Activated T-cell treated with anti-CD3 and anti-CD28 coated beads, Interleukin-2, amount 50 U/mL, for 4 hours (primary cell): Measurements from ENCODE around the gene ADAMTS2. TPM values are rescaled to one million over a fixed set of nuclear protein-coding genes. Genes with fewer than 3 reads are reported as not detected.

Source experiments
- ATAC-seq, 2 donors: fragments of 200-7000 bp; cut with Tn5 transposase; one replicate each; pipeline ENCODE4 v1.10.0; 2021
- DNase-seq: peaks from one replicate; pipeline ENCODE4 v3.0.0-alpha.2; 2020
- H3K27me3 Mint-ChIP-seq: one replicate; pipeline ENCODE4 v1.8.0; 2021; ENCODE audit warnings: low read depth, mixed read lengths
- H3K36me3 Mint-ChIP-seq: one replicate; pipeline ENCODE4 v1.8.0; 2022; ENCODE audit warnings: mixed read lengths; ENCODE audit not compliant: insufficient read depth
- H3K4me1 Mint-ChIP-seq: one replicate; pipeline ENCODE4 v1.8.0; 2021; ENCODE audit warnings: low read depth, mixed read lengths
- H3K4me3 Mint-ChIP-seq: one replicate; pipeline ENCODE4 v1.8.0; 2021; ENCODE audit warnings: mild to moderate bottlenecking, moderate library complexity, mixed read lengths
- H3K9me3 Mint-ChIP-seq: one replicate; pipeline ENCODE4 v1.8.0; 2021; ENCODE audit warnings: mixed read lengths
- total RNA-seq, 3 donors: library from RNA; stranded (reverse); gene quantifications; one replicate each; pipeline ENCODE4 v1.2.1, GENCODE V29; 2021

Gene ADAMTS2
- total RNA-seq, 3 donors from 2014 or later, result 0.05 to 0.41 (median 0.13) TPM

- DNase-seq (no peak), ATAC-seq (no peak)
- Mint-ChIP-seq H3K9me3 (no peaks in the 10 kb centered on the region), H3K4me3 (no peak overlapping the region), H3K27me3 (no peaks in the 10 kb centered on the region), H3K36me3 (no peaks in the 10 kb centered on the region), H3K4me1 (no peaks in the 10 kb centered on the region)
Observed at GRCh38 chr5:179129607-179130071, 215.6 kb downstream of the ADAMTS2 start.

GRCh38 chr5:179128976-179129375 lies 216.3 kb downstream of the ADAMTS2 start:
- no peaks in the 10 kb centered on the region for H3K36me3 Mint-ChIP-seq
- H3K9me3 Mint-ChIP-seq, result no peaks in the 10 kb centered on the region
- no peaks in the 10 kb centered on the region for H3K27me3 Mint-ChIP-seq
- no peak for ATAC-seq
- no peak overlapping the region for H3K4me3 Mint-ChIP-seq
- no peaks in the 10 kb centered on the region for H3K4me1 Mint-ChIP-seq
- DNase-seq, result no peak

- no peaks in the 10 kb centered on the region for H3K9me3 Mint-ChIP-seq
- no peak for ATAC-seq
- no peak for DNase-seq
- H3K27me3 Mint-ChIP-seq, result no peaks in the 10 kb centered on the region
- H3K36me3 Mint-ChIP-seq, result no peaks in the 10 kb centered on the region
- no peaks in the 10 kb centered on the region for H3K4me1 Mint-ChIP-seq
- no peak overlapping the region for H3K4me3 Mint-ChIP-seq
Observed at GRCh38 chr5:179128041-179128365, 217.3 kb downstream of the ADAMTS2 start.

- H3K4me3 Mint-ChIP-seq, result no peak overlapping the region
- H3K36me3 Mint-ChIP-seq, result no peaks in the 10 kb centered on the region
- no peaks in the 10 kb centered on the region for H3K9me3 Mint-ChIP-seq
- H3K4me1 Mint-ChIP-seq, result no peaks in the 10 kb centered on the region
- DNase-seq, result no peak
- no peaks in the 10 kb centered on the region for H3K27me3 Mint-ChIP-seq
- ATAC-seq, result no peak
Observed at GRCh38 chr5:179127136-179128040, 217.9 kb downstream of the ADAMTS2 start.

GRCh38 chr5:179126506-179126991 lies 218.7 kb downstream of the ADAMTS2 start:
- H3K27me3 Mint-ChIP-seq, result no peaks in the 10 kb centered on the region
- DNase-seq, result no peak
- no peak for ATAC-seq

GRCh38 chr5:179125789-179126505 lies 219.3 kb downstream of the ADAMTS2 start:
- ATAC-seq (no peak), DNase-seq (no peak)
- H3K27me3 Mint-ChIP-seq, result no peaks in the 10 kb centered on the region
- H3K4me3 Mint-ChIP-seq, result no peak overlapping the region
- no peaks in the 10 kb centered on the region for H3K9me3 Mint-ChIP-seq
- H3K4me1 Mint-ChIP-seq, result no peaks in the 10 kb centered on the region
- no peaks in the 10 kb centered on the region for H3K36me3 Mint-ChIP-seq

More at GRCh38 chr5:179126506-179126991, 218.7 kb downstream of the ADAMTS2 start:
- no peaks in the 10 kb centered on the region for H3K36me3 Mint-ChIP-seq
- no peaks in the 10 kb centered on the region for H3K9me3 Mint-ChIP-seq
- no peak overlapping the region for H3K4me3 Mint-ChIP-seq
- H3K4me1 Mint-ChIP-seq, result no peaks in the 10 kb centered on the region

GRCh38 chr5:179124853-179125788 lies 220.1 kb downstream of the ADAMTS2 start:
- Mint-ChIP-seq H3K27me3 (no peaks in the 10 kb centered on the region), H3K4me3 (no peak overlapping the region)
- no peak for ATAC-seq

GRCh38 chr5:179124273-179124852 lies 220.9 kb downstream of the ADAMTS2 start:
- no peaks in the 10 kb centered on the region for H3K27me3 Mint-ChIP-seq
- H3K36me3 Mint-ChIP-seq, result no peaks in the 10 kb centered on the region
- DNase-seq (no peak), ATAC-seq (no peak)
- H3K4me1 Mint-ChIP-seq, result no peaks in the 10 kb centered on the region
- no peaks in the 10 kb centered on the region for H3K9me3 Mint-ChIP-seq
- H3K4me3 Mint-ChIP-seq, result no peak overlapping the region

More at GRCh38 chr5:179124853-179125788, 220.1 kb downstream of the ADAMTS2 start:
- no peak for DNase-seq
- Mint-ChIP-seq H3K4me1 (no peaks in the 10 kb centered on the region), H3K36me3 (no peaks in the 10 kb centered on the region), H3K9me3 (no peaks in the 10 kb centered on the region)

GRCh38 chr5:179123491-179124272 lies 221.6 kb downstream of the ADAMTS2 start:
- H3K9me3 Mint-ChIP-seq, result no peaks in the 10 kb centered on the region

GRCh38 chr5:179123109-179123426 lies 222.2 kb downstream of the ADAMTS2 start:
- no peaks in the 10 kb centered on the region for H3K27me3 Mint-ChIP-seq
- no peak for ATAC-seq
- H3K4me3 Mint-ChIP-seq, result no peak overlapping the region
- DNase-seq, result no peak
- no peaks in the 10 kb centered on the region for H3K36me3 Mint-ChIP-seq
- no peaks in the 10 kb centered on the region for H3K9me3 Mint-ChIP-seq
- H3K4me1 Mint-ChIP-seq, result no peaks in the 10 kb centered on the region

More at GRCh38 chr5:179123491-179124272, 221.6 kb downstream of the ADAMTS2 start:
- ATAC-seq (no peak), DNase-seq (no peak)
- Mint-ChIP-seq H3K4me3 (no peak overlapping the region), H3K4me1 (no peaks in the 10 kb centered on the region), H3K27me3 (no peaks in the 10 kb centered on the region), H3K36me3 (no peaks in the 10 kb centered on the region)

GRCh38 chr5:179122411-179123108 lies 222.7 kb downstream of the ADAMTS2 start:
- Mint-ChIP-seq H3K4me1 (no peaks in the 10 kb centered on the region), H3K27me3 (no peaks in the 10 kb centered on the region), H3K4me3 (no peak overlapping the region), H3K36me3 (no peaks in the 10 kb centered on the region), H3K9me3 (no peaks in the 10 kb centered on the region)
- ATAC-seq, result no peak
- no peak for DNase-seq

- Mint-ChIP-seq H3K36me3 (no peaks in the 10 kb centered on the region), H3K27me3 (peaks cover 2% of the 10 kb centered on the region), H3K4me3 (no peak overlapping the region)
Observed at GRCh38 chr5:179121667-179122111, 223.6 kb downstream of the ADAMTS2 start.

More at GRCh38 chr5:179121667-179122111, 223.6 kb downstream of the ADAMTS2 start:
- peaks cover under 1% of the 10 kb centered on the region for H3K9me3 Mint-ChIP-seq
- DNase-seq (no peak), ATAC-seq (no peak)
- no peaks in the 10 kb centered on the region for H3K4me1 Mint-ChIP-seq
